Measurements from ENCODE around the gene KIAA0825.

KIAA0825 gene

GRCh38 chr5:94440015-94440414 lies 178.4 kb downstream of the KIAA0825 start:
- DNase-seq (ENCODE audit: low read depth): no peak

- DNase-seq (ENCODE audit: low read depth): no peak
These were observed 184.8 kb downstream of the KIAA0825 start for GRCh38 chr5:94433397-94434163.

GRCh38 chr5:94432499-94432898 lies 185.9 kb downstream of the KIAA0825 start:
- DNase-seq (ENCODE audit: low read depth): no peak

GRCh38 chr5:94431696-94432095 lies 186.7 kb downstream of the KIAA0825 start:
- no peak for DNase-seq (ENCODE audit: low read depth)

- no peak for DNase-seq (ENCODE audit: low read depth)
These were observed 188.8 kb downstream of the KIAA0825 start for GRCh38 chr5:94429566-94429965.

- no peak for DNase-seq (ENCODE audit: low read depth)
These were observed 193.0 kb downstream of the KIAA0825 start for GRCh38 chr5:94425396-94425795.

- no peak for DNase-seq (ENCODE audit: low read depth)
These were observed 195.0 kb downstream of the KIAA0825 start for GRCh38 chr5:94423411-94423810.

GRCh38 chr5:94422812-94423211 lies 195.6 kb downstream of the KIAA0825 start:
- DNase-seq (ENCODE audit: low read depth): no peak

GRCh38 chr5:94420885-94421284 lies 197.5 kb downstream of the KIAA0825 start:
- DNase-seq (ENCODE audit: low read depth): no peak

GRCh38 chr5:94415798-94416197 lies 202.6 kb downstream of the KIAA0825 start:
- no peak for DNase-seq (ENCODE audit: low read depth)

- DNase-seq (ENCODE audit: low read depth): no peak
These were observed 209.0 kb downstream of the KIAA0825 start for GRCh38 chr5:94409440-94409839.

GRCh38 chr5:94407023-94407422 lies 211.4 kb downstream of the KIAA0825 start:
- DNase-seq (ENCODE audit: low read depth): no peak

GRCh38 chr5:94403483-94403882 lies 214.9 kb downstream of the KIAA0825 start:
- no peak for DNase-seq (ENCODE audit: low read depth)

- no peak for DNase-seq (ENCODE audit: low read depth)
These were observed 216.3 kb downstream of the KIAA0825 start for GRCh38 chr5:94402096-94402495.

GRCh38 chr5:94397508-94397907 lies 220.9 kb downstream of the KIAA0825 start:
- DNase-seq (ENCODE audit: low read depth): no peak

- DNase-seq (ENCODE audit: low read depth): no peak
These were observed 221.7 kb downstream of the KIAA0825 start for GRCh38 chr5:94396687-94397086.

- DNase-seq (ENCODE audit: low read depth): no peak
These were observed 222.9 kb downstream of the KIAA0825 start for GRCh38 chr5:94395468-94395867.

- DNase-seq (ENCODE audit: low read depth): no peak
These were observed 226.4 kb downstream of the KIAA0825 start for GRCh38 chr5:94391996-94392395.

- DNase-seq (ENCODE audit: low read depth): no peak
These were observed 228.9 kb downstream of the KIAA0825 start for GRCh38 chr5:94389515-94389899.

GRCh38 chr5:94388773-94389514 lies 229.5 kb downstream of the KIAA0825 start:
- no peak for DNase-seq (ENCODE audit: low read depth)

- no peak for DNase-seq (ENCODE audit: low read depth)
These were observed 232.6 kb downstream of the KIAA0825 start for GRCh38 chr5:94385767-94386166.

- DNase-seq (ENCODE audit: low read depth): no peak
These were observed 240.3 kb downstream of the KIAA0825 start for GRCh38 chr5:94378062-94378461.

- no peak for DNase-seq (ENCODE audit: low read depth)
These were observed 241.6 kb downstream of the KIAA0825 start for GRCh38 chr5:94376672-94377345.
